AG04450 (cell line): ENCODE measurements around the gene CLCN4. TPM values are rescaled to one million over a fixed set of nuclear protein-coding genes. Genes with fewer than 3 reads are reported as not detected.

ENCODE experiments used
- CTCF ChIA-PET: fragments of 300-600, 350-600 bp; formaldehyde crosslinking; extraction: SDS; loops from one replicate; lab custom pipeline; 2022; ENCODE audit warnings: antibody characterized with exemption, inconsistent platforms; lab: Charles Lee
- POLR2A ChIA-PET: fragments of 350-600 bp; formaldehyde crosslinking; extraction: SDS; loops from one replicate; lab custom pipeline; 2021; ENCODE audit warnings: antibody characterized with exemption, inconsistent platforms; lab: Yijun Ruan, JAX
- DNase-seq: peaks from one replicate; pipeline ENCODE4 v3.0.0-alpha.2; 2011; ENCODE audit warnings: low read depth, low spot score
- H3K27ac ChIP-seq: one replicate; pipeline ENCODE4 v1.5.1; 2012; ENCODE audit warnings: low read depth, low read length, control low read depth
- H3K27me3 ChIP-seq: one replicate; pipeline ENCODE4 v1.6.0; 2012; ENCODE audit warnings: low read length; ENCODE audit not compliant: control insufficient read depth, insufficient read depth
- H3K4me3 ChIP-seq: 2 replicates; pipeline ENCODE4 v1.5.1; 2011; ENCODE audit warnings: mild to moderate bottlenecking, low read depth, low read length, control low read depth
- H3K9me3 ChIP-seq: 2 replicates; pipeline ENCODE4 v1.5.1; 2012; ENCODE audit warnings: low read length; ENCODE audit not compliant: control insufficient read depth, insufficient read depth
- CTCF ChIP-seq: IDR thresholded peaks from 2 replicates; pipeline ENCODE4 v1.5.1; 2011; ENCODE audit warnings: low read depth, low read length, control low read depth, inconsistent platforms
- polyA plus RNA-seq: library from polyadenylated mRNA; depleted of rRNA; stranded (reverse); fragments of >200 nt; gene quantifications from 2 replicates; pipeline ENCODE4 v1.2.3, GENCODE V29; 2011

CLCN4 gene
- polyA plus RNA-seq, 1 experiment: 1.5 TPM

GRCh38 chrX:10164879-10165278 lies 8.1 kb downstream of the CLCN4 start:
- TF ChIP-seq CTCF: no peak
- DNase-seq: no peak
- H3K27ac ChIP-seq: no peak overlapping the region
- no peaks in the 10 kb centered on the region for H3K9me3 ChIP-seq
- no peak overlapping the region for H3K4me3 ChIP-seq
- ChIA-PET CTCF (no interaction called here), POLR2A (no interaction called here)
- H3K27me3 ChIP-seq: no peaks in the 10 kb centered on the region

DNA sequence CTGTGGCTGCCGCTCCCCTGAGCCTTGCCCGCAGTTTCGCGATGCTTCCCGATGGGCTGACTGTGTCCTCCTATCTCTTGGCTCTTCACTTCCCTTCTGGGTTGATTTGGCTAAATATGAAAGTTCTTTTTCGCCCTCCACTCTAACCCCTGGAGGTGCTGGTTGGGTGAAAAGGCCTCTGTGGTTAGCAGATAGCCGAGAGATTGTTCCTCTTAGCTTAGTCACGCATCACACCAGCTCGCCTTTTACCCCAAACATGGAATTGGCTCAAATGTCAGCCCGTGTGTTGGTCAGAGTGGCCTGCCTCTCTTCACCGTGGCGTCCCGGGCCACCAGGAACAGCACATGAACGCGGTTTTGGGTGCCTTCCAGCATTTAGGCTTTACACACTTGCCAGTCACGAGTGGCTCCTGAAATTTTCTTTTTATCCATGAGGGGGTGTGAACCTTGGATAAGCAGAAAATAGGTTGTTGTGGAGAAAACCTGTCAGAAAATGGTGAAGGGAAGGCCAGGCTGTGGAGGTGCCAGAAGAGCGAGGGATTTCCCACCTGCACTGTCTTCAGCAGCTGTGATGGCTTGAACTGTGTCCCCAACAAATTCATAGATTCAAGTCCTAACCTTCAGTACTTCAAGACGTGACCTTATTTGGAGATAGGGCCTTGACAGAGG lies 8.9 kb downstream of the CLCN4 start:
- POLR2A ChIA-PET: no interaction called here

DNA sequence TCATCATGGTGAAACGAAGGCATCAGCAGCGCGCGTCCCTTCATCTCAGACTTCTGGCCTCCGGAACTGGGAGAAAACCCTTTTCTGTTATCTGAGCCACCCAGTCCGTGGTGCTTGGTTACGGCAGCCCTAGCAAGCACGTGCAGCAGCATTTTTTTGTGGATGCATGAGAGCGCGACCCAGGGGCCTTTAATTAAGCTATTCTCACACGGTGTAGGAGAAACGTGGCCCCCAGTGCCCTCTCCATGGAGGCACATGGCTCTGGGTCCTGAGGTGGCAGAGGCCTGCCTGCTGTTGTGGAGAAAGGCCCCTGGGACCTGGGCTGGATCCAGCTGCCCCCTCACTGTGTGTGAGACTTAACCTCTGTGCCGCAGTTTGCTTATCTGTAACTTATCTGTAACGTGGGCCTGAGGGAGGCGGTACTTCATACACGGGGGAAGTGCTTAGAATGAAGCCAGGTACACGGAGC lies 9.5 kb downstream of the CLCN4 start:
- POLR2A ChIA-PET: no interaction called here
- no peak for TF ChIP-seq CTCF
- Histone ChIP-seq H3K4me3 (no peak overlapping the region), H3K27me3 (no peaks in the 10 kb centered on the region), H3K9me3 (no peaks in the 10 kb centered on the region), H3K27ac (no peak overlapping the region)
- no peak for DNase-seq
- CTCF ChIA-PET: no interaction called here

More for the DNA sequence above, 8.9 kb downstream of the CLCN4 start:
- no peaks in the 10 kb centered on the region for H3K9me3 ChIP-seq
- no peak overlapping the region for H3K27ac ChIP-seq
- TF ChIP-seq CTCF: no peak
- DNase-seq: no peak
- H3K4me3 ChIP-seq: no peak overlapping the region
- CTCF ChIA-PET: no interaction called here
- H3K27me3 ChIP-seq: no peaks in the 10 kb centered on the region

- CTCF ChIA-PET: no interaction called here
Observed at GRCh38 chrX:10166731-10167151, 10.0 kb downstream of the CLCN4 start.

More at GRCh38 chrX:10166731-10167151, 10.0 kb downstream of the CLCN4 start:
- Histone ChIP-seq H3K9me3 (no peaks in the 10 kb centered on the region), H3K27ac (no peak overlapping the region), H3K27me3 (no peaks in the 10 kb centered on the region), H3K4me3 (no peak overlapping the region)
- POLR2A ChIA-PET: no interaction called here
- no peak for DNase-seq
- TF ChIP-seq CTCF: no peak
